WERI-Rb-1 (cell line): ENCODE results near the gene MED25.

ENCODE experiments used
- DNase-seq: peaks from one replicate; pipeline ENCODE4 v3.0.0-alpha.2; 2020
- H3K27ac ChIP-seq: fragments of 250-450 bp; sonication (Bioruptor Pico); 2 replicates; pipeline ENCODE4 v1.5.1; 2020; ENCODE audit warnings: mild to moderate bottlenecking, moderate library complexity
- H3K27me3 ChIP-seq: fragments of 250-450 bp; sonication (Bioruptor Pico); 2 replicates; pipeline ENCODE4 v1.5.1; 2021; ENCODE audit warnings: mild to moderate bottlenecking, low read depth, moderate library complexity; ENCODE audit not compliant: insufficient read depth, severe bottlenecking
- H3K36me3 ChIP-seq: fragments of 250-450 bp; sonication (Bioruptor Pico); 2 replicates; pipeline ENCODE4 v1.5.1; 2020; ENCODE audit warnings: mild to moderate bottlenecking, moderate library complexity
- H3K4me3 ChIP-seq: 2 replicates; pipeline ENCODE4 v1.5.1; 2011; ENCODE audit warnings: low read depth, mild to moderate bottlenecking, control low read depth, low read length
- H3K9me3 ChIP-seq: fragments of 250-450 bp; sonication (Bioruptor Pico); 2 replicates; pipeline ENCODE4 v1.5.1; 2021; ENCODE audit warnings: mild to moderate bottlenecking, moderate library complexity; ENCODE audit not compliant: severe bottlenecking
- TF ChIP-seq, protein P1 (sequence below): IDR thresholded peaks from 2 replicates; pipeline ENCODE4 v1.5.1; 2011; ENCODE audit warnings: low read depth, mild to moderate bottlenecking, control low read depth, inconsistent platforms, low read length

The MED25 gene

DNA sequence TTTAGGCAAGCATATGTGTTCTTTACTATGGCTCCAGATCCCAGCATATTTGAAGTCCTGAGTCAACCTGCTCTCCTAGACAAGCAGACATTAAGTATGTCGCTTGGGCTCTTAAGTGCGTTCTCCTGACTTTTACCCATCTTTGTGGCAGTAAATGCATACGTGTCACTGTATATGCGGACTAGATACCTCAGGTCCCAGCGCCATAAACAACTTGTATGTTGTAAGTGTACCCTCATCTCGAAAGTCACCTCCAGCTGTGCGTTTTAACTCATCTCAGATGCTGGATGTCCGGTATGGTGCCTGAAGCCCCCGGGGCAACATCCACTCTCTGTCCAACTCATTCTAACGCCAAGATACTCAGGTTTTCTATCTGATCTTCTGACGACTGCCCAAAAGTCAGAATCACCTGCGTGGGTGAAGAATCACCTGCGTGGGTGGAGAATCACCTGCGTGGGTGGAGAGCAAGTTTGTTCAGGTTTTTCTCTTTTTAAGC lies 34.6 kb downstream of the MED25 start:
- TF ChIP-seq, protein P1, sequence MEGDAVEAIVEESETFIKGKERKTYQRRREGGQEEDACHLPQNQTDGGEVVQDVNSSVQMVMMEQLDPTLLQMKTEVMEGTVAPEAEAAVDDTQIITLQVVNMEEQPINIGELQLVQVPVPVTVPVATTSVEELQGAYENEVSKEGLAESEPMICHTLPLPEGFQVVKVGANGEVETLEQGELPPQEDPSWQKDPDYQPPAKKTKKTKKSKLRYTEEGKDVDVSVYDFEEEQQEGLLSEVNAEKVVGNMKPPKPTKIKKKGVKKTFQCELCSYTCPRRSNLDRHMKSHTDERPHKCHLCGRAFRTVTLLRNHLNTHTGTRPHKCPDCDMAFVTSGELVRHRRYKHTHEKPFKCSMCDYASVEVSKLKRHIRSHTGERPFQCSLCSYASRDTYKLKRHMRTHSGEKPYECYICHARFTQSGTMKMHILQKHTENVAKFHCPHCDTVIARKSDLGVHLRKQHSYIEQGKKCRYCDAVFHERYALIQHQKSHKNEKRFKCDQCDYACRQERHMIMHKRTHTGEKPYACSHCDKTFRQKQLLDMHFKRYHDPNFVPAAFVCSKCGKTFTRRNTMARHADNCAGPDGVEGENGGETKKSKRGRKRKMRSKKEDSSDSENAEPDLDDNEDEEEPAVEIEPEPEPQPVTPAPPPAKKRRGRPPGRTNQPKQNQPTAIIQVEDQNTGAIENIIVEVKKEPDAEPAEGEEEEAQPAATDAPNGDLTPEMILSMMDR, result no peak
- Histone ChIP-seq H3K27me3 (no peaks in the 10 kb centered on the region), H3K27ac (no peak overlapping the region), H3K36me3 (peaks cover 53% of the 10 kb centered on the region), H3K9me3 (no peaks in the 10 kb centered on the region), H3K4me3 (peak overlapping the region; percentile 70; the same call in 1 of the 2 replicates)
- no peak for DNase-seq

DNA sequence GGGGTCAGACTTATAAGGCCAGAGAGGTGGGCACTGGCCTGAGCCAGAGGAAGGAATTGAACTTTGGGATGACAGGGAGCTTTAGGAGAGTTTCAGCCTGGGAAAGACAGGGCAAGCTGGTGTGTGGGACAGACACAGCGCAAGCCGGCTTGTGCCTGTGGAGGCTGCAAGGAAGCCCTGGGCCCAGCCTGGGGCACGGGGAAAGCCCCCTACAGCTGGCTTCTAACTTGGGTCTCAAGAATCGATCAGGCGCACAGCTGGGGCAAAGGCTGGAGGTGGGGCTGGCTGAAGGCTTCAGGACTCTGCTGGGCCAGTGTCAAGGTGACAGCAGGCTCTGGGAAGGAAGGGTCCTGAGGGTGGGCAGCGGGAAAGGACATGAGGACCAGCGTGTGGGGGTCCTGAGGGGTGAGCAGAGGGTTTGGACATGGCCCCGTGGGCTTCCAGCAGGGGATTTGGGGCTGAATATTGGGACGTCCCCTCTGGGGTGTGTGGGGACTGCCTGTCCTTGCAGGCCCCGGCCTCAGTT lies 35.8 kb downstream of the MED25 start:
- H3K27ac ChIP-seq, result no peak overlapping the region
- H3K36me3 ChIP-seq, result peaks cover 65% of the 10 kb centered on the region
- TF ChIP-seq, protein P1, result no peak

DNA sequence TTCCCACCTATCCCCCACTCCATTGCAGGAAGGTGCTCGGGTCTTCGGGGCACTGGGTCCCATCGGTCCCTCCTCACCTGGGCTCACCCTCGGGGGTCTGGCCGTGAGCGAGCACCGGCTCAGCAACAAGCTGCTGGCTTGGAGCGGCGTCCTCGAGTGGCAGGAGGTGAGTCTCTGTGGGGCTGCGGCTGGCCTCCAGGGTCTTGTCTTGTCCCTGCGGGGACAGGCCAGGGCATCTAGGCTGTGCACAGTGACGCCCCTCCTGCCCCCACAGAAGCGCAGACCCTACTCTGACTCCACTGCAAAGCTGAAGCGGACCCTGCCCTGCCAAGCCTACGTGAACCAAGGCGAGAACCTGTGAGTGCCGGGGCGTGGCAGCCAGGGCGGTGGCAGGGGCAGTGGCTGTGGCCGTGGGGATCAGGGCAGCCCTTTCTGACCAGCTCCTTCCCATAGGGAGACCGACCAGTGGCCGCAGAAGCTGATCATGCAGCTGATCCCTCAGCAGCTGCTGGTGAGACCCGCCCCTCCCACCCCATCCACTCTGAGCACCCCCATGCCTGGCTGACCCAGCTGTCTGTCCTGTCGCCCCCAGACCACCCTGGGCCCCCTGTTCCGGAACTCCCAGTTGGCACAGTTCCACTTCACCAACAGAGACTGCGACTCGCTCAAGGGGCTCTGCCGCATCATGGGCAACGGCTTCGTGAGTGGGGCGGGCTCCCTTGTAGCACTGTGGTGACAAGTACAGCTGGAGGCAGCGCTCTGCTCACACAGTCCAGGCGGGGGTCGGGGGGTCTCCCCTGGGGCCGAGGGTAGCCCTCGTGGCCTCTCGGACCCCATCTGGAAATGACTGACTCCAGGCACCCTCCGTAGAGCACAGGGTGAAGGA lies 36.5 kb downstream of the MED25 start:
- H3K36me3 ChIP-seq, result peaks cover 72% of the 10 kb centered on the region
- TF ChIP-seq, protein P1, result no peak

More for the DNA sequence above, 35.8 kb downstream of the MED25 start:
- DNase-seq, result no peak
- Histone ChIP-seq H3K4me3 (no peak overlapping the region), H3K27me3 (no peaks in the 10 kb centered on the region), H3K9me3 (no peaks in the 10 kb centered on the region)

DNA sequence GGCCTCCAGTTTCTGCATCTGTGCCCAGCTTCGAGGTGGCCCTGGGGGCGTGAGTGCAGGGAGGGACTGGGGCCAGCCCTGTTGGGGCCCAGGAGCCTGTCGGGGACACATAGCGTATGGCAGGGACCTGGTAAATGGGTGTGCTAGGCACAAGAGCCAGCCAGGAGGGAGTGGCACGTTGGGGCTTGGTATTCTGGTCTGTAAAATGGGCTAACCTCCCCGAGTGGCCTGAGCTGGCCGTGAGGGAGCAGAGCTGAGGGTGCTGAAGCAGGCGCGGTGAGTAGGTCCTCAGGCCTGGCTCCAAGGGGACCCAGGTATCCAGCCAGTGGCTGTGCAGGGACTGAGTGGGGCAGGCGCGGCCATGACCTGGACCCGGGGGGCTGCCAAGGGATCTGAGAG lies 37.2 kb downstream of the MED25 start:
- no peak overlapping the region for H3K27ac ChIP-seq
- H3K36me3 ChIP-seq, result peaks cover 79% of the 10 kb centered on the region
- no peak for DNase-seq
- no peaks in the 10 kb centered on the region for H3K9me3 ChIP-seq
- no peaks in the 10 kb centered on the region for H3K27me3 ChIP-seq
- TF ChIP-seq, protein P1, result no peak
- no peak overlapping the region for H3K4me3 ChIP-seq

More for the DNA sequence above, 36.5 kb downstream of the MED25 start:
- no peak for DNase-seq
- Histone ChIP-seq H3K4me3 (no peak overlapping the region), H3K27ac (no peak overlapping the region), H3K27me3 (no peaks in the 10 kb centered on the region), H3K9me3 (no peaks in the 10 kb centered on the region)

DNA sequence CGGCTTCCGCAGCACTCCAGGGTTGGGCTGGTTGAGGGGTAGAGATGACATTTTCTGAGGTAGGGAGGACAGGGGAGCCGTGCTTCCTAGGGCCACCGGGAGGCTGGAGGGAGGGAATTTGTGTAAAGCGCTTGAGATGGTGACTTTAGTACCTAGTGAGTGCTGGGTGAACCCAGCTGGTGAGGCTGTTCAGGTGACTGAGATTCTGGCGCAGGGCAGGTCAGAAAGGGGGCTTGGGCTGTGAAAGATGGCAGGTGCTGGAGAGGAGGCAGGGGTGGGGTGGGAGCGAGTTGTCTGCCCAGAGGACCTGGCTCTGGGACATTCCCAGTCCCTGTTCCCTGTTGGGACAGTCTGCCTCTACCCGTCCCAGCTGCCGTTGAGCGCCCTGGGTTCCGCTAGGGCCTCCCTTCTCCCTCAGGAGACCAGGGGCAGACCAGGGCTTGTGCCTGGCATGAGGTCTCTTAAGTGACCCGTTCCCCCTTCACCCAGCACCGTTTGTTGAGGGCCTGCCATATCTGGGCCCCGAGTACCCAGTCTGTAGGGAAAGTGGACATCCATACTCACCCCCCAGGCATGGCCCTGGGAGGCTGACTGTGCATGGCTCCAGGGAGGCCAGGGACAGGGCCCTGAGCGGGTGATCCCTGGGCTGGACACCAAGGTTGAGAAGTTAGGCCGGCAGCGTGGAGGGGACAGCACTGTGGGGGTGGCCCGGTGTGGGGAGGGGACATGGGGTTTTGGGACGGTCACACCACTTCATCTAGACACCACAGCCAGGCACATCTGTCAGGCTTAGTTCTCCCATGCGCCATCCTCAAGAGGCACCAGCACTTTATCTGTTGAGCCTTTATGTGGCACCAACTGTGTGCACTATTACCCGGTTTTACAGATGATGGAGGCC lies 37.8 kb downstream of the MED25 start:
- DNase-seq, result no peak
- H3K27ac ChIP-seq, result no peak overlapping the region
- H3K9me3 ChIP-seq, result no peaks in the 10 kb centered on the region
- no peaks in the 10 kb centered on the region for H3K27me3 ChIP-seq
- H3K4me3 ChIP-seq, result no peak overlapping the region
- TF ChIP-seq, protein P1, result no peak
- H3K36me3 ChIP-seq, result peaks cover 85% of the 10 kb centered on the region
